Hematopoietic multipotent progenitor cell treated with erythropoietin and hydrocortisone succinate and interleukin-3 and kit ligand, for 4 days (in vitro differentiated cells): ENCODE data around the gene C19orf47.
A peak's percentile ranks its signal among the peaks of the same experiment; 100 is the strongest.
"Not testable (repeated sequence)": the region's sequence is repeated elsewhere in the genome, so short reads cannot be mapped to it uniquely, and the experiment has no call there.

Experiments
- DNase-seq: peaks from one replicate; pipeline ENCODE4 v3.0.0-alpha.2; 2015

C19orf47 gene

DNA sequence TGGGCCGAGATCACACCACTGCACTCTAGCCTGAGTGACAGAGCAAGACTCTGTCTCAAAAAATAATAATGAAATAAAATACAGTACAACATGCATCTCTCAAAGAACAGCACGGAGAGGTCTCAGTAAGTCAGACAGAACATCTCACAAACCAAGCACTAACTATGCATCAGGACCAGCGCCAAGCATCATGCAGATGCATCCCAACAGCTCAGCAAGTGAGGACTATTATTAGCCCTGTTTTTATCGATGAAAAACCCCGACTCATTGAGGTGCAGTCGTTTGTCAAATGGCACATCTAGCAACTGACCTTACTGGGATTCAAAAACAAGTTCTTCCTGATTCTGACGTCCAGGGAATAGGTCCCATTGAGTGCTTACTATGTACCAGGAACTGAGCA, 3.8 kb downstream of the C19orf47 start:
- no peak for DNase-seq

DNA sequence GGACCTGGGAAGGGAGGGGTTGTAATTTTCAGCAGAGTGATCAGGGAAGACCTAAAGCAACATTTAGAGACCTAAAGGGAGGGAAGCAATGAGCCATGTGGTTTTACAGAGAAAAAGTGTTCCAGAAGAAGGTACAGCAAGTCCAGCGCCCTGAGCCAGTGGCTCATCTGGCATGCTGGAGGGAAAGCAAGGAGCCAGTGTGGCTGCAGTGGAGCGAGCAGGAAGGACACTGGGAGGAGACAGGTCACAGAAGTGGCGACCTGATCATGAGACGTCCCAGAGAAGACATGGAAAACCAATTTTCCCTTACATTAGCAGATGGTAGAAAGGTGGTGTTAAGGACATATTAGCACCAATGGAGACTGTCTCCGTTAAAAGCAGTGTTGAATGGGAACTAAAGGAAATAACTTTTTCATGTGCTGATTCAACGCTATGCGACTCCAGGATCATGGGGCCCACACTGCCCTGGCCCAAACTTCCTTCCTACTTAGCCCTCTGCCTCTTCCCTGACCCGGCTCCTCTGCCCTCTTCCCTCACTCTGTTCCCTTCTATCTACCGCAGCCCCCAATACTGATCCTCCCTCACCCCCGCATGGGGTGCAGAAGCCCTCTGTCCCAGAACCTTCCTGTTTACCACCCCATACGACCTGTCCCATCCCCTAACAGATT, 5.4 kb downstream of the C19orf47 start:
- no peak for DNase-seq

DNA sequence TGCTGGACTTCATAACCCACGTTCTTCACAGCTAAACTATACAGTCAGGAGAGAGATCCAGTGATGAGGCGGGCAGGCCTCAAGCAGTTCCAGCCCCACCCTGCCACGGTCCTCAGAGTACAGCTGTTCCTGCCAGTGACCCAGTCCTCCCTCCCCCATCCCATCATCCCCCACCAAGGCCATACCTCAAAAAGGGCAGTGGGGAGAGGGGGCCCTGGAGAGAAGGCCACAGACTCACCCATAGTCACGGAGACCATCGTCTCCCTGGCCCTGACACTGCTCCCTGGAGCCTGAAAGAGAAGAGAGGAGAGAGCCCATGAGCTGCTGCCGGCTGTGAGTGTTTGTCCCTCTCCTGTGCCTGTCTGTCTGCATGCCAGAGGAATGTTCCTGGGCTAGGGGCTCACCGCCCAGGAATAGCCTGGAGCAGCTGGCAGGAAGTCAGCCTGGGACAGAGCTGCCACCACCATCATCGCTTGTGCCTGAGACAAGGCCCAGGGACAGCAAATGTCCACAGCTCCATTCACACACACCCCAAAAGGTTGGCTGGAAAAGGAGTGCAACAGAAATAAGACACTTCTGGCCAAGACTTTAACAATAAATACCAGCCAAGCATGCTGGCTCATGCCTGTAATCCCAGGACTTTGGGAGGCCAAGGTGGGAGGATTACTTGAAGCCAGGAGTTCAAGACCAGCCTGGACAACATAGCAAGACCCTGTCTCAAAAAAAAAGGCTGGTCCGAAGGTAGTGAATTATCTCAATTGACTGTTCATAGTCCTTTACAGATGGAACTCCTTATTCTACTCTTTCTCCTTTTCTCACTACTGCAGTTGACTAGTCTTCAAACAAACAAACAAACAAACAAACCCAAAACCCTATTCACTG, 6.4 kb downstream of the C19orf47 start:
- DNase-seq: no peak

DNA sequence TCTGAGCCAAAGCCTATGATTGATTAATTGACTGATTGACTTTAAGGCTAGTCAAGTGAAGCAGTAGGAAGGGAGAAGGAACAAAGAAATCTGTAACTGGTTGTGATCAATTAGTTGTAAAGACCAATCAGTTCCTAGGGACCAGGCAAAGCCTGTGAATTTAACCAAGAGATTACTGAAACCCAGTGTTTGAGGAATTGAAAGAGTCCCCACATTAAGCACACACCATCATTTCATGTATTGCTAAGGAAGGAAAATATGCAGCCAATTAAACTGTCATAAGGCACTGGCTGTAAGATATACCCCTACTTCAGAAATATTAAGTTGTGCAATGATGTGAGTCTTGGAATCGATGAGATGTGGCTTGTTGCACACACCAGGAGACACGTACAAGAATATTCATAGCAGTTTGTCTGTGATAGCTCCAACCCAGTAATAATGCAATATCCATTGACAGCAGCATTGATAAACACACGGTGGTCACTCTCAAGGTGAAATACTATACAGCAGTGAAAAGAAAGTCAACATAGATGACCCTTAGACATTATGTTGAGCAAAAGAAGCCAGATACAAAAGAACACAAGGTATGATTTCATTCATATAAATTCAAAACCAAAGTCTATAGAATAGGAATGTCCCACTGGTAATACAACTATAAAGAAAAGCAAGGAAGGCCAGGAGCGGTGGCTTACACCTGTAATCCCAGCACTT, 9.0 kb downstream of the C19orf47 start:
- DNase-seq: no peak

DNA sequence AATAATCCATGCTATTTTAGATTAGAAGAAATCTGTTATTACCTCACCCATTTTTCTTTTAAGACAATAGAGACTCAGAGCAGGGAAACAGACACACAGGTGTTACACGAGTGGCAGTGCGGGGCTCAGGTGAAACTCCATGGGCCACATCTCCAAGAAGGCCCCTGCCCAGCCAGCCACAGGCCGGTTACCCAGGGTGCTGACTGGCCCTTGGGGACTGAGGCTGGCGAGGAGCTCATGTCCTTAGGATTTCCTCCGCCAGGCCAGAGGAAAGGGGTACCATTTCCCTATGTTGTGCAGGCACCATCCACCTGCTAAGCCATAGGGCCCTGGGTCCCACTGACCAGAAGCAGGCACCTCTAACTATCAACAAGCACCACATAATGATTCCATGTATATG, 10.6 kb downstream of the C19orf47 start:
- no peak for DNase-seq

DNA sequence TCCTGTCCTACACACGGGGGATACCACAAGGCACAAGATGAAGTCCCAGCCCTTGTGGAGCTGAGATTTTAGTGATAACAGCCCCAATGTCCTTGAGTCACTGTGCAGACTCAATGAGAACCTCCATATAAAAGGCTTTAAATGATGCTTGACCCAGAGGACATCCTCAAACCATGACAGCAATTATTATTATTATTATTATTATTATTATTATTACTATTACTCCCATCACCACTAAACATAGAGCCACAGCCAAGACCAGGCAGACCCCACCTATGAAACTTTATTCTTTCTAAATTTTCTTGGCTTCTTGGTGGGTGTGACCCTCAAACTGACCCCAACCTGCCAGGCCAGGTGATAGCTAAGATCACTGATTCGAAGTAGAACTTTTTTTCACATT, 11.1 kb downstream of the C19orf47 start:
- DNase-seq: no peak

DNA sequence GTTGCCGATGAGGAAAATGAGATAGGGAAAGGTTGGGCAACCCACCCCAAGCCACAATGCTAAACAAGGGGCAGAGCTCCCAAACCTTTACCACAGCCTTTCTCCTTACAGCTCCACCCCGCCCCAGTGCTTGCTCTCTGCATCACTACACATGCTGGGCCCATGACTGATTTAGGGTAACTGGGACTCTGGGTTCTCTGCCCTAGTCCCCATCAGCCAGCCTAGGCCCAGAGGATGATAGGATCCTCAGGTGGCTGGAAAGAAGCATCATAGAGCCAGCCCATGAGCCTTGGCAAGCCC, 11.6 kb downstream of the C19orf47 start:
- no peak for DNase-seq

DNA sequence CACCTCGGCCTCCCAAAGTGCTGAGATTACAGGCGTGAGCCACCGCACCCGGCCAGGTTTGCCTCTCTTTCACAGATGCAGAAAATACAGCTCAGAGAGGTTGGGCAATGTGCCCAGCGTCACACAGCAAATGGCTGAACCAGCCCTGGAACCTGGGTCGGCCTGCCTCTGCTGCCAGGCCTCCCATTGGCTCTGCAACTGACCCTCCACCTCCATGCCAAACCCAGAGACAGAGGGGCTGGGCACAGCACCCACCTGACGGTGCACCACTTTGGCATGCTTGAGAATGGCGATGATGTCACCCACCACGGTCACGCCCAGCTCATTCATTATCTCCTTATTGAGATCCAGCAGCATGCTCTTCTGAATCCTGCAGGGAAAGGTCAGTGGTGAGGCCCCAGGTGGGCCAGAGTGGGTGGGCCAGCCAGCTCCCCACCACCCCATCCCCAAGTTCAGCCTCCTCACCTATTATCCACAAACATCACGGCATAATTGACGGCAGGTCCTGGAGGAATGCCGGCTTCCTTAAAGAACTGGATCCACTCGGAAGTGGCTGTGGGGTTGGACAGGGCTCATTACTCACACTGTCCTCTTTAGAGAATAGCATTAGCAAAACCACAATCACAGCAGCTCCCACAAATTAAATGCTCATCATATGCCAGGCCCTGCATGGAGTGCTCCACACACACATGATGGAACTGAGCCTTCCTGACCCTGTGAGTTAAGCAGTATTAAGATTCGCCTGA, 12.2 kb downstream of the C19orf47 start:
- DNase-seq: no peak

DNA sequence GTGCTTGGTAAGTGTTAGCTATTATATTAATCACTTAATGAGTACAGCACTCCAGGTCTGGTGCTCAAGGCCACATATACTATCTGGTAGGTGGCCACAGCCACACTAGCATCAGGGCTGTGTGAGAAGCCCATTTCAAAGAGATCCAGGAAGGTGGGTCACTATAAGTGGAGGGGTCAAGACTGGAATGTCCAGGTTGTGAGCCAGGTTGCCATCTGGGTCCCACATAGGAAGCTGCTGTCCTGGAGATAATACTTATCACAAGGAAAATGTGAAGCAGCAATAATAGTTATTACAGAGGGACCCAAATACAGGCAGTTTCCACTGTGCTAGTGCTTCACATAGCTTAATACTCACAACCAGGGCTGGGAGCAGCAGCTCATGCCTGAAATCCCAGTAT, 13.1 kb downstream of the C19orf47 start:
- DNase-seq: no peak

DNA sequence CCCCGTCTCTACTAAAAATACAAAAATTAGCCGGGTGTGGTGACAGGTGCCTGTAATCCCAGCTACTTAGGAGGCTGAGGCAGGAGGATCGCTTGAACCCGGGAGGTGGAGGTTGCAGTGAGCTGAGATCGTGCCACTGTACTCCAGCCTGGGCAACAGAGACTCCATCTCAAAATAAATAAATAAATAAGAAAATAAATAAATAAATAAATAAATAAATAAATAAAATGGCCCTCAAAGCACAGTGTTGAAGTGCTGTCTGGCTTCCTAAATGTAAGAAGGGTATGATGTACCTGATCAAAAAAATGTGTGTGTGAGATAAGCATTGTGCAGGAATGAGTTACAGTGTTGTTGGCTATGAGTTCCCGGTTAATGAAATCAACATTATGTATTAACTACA, 15.1 kb downstream of the C19orf47 start:
- not testable (repeated sequence) for DNase-seq

DNA sequence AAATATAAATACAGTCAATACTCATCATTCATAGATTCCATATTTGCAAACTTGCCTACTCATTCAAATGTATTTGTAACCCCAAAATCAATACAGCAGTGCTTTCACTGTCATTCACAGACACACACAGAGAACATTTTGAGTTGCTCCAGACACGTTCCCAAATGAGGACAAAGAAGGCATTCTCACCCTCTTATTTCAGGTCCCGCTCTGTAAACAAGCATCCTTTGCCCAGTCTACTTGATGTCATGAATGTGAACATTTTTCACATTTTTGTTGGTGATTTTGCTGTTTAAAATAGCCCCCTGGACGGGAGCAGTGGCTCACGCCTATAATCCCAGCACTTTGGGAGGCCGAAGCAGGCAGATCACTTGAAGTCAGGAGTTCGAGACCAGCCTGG, 15.5 kb downstream of the C19orf47 start:
- no peak for DNase-seq

DNA sequence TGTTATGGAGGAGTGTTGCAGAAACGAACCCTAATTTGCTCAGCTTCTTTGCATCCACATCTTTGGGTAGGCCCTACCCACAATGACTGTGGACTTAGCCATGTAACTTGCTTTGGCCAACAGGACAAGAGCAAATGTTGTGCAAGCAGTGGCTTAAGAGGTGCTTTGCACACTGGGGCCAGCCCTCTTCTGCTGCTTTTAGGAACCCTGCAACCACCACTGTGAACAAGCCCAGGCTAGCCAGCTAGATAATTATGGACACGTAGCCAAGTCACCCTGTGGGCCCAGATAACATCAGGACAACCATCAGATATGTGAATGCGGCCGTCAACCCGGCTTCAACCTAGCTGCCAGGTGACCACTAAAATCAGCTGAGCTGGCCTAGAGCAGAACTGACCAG, 17.1 kb downstream of the C19orf47 start:
- peak; percentile 62 for DNase-seq

DNA sequence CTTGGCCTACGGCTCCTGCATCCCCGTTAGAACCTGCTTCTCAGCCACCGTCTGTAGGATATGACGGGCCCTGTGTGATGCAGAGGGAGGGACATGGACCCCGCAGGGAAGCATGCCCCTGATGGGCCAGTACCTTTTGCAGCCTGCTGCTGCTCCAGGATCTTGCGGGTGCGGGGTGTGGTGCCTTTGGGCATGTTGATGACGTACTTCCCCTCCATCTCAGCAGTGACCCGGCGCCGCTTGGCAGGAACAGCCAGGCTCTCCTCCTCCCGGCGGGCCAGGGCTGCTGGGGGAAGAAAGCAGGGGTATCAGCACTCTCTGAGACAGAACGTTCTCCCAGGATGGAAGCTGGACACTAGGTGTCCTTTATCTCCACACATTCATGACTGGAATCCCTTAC, 22.0 kb downstream of the C19orf47 start:
- DNase-seq: no peak

DNA sequence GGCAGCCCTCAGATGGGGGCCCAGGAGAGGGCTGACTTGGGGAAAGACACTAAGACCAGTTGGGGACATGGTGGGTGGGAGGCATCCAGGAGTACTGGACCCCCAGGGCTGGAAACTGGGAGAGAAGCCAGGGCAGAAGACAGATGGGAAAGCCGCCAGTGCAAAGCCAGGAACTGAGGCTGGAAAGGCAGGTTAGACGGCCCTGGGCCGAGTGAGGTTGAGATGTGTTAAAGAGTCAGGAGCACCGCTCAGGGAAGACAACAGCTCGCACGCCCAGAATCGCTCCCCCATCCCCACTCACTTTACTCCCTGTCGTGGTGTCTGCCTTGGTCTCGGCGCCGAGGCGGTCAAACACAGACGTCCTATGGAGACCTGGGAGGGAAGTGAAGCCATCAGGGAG, 24.5 kb downstream of the C19orf47 start:
- no peak for DNase-seq

DNA sequence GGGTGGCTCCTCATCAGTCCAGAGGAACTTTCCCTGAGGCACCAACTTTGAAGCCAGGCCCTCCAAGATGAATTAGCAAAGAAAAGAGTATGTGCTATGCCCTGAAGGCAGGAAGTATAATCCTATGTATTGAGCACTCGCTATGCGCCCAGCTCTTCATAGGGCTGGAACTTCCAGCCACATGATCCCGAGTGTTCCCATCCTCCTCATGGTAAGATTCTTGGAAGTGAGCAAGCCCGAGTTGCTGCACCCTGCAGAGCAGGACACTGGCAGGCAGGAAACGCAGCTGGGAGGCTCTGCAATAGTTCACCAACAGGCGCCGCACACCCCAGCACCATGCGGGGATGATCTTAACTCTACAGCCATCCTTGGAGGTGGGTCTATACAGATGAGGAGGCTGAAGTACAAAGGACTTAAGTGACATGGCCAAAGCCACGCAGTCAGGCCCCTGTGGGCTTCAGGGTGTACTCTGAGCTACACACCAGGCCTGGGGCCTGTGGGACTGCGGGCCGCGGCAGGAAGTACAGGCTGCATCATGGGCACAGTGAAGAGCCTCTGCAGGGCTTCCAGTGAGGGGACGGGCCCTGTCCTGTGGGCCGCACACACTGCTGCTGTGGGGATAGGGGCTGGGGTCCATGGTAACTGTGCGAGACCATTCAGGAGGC, 25.1 kb downstream of the C19orf47 start:
- no peak for DNase-seq

DNA sequence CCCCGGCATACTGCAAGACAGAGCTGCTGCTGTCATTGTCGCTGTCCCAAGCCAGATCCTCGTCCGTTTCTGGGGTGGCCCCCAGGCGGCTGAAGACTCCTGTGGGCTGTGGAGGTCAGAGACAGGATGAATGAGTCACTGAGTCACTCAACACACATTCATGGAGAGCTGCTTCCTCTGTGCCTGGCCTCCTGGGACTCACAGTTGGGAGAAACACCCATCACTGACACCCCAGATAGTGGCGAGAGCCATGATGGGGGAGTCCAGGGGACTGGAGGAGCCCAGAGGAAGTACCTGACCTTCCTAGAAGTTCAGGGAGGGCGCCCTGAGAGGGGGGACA, 26.0 kb downstream of the C19orf47 start:
- DNase-seq: no peak

DNA sequence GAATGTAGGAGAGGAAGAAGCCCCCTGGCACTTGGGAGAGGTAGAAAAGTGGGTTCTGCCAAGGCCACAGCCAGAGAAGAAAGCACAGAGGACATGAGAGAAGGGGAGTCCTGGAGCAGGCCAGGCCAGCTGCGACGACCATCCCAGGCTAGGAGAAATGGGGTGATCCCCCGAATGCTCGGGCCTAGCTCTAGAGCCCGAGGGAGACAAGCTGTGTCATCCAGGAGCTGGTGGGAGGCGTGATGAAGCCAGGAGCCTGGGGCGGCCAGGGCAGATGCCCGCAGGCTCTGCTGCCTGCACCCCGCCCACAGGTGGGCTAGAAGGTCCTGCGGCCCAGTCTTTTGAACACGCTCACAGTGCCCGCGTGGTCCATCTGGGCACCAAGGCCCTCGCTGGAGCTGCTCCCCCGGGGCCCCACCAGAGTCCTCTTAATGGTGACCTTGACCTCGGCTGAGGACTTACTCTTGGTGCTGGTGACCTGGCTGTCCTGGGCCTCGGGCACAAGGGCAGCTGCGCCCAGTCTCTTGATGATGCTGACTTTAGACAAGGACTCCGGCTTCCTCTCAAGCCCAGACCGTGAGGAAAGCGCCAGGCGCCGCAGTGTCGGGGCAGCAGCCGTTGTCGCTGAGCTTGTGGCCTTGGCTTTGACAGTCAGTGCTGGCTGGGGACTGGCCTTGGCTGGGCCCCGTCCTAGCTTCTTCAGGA, 26.5 kb downstream of the C19orf47 start:
- no peak for DNase-seq

DNA sequence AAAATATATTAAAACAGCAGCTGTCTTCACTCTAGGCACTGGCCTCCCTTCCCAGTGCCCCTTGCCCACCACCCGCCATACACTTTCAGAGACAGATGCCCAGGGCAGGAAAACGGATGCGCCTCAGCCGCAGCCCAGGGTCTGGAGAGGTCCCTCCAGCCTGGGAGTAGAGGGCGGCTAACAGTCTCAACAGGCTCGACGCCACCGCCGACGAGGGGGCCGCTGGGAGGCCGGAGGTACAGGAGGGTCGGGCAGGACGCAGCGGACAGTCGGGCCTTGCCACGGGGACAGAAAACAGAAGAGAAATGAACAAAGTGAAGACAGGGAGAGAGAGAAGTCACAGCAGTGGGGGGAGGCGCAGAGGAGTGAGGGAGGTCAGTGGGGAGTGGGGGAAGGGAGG, 27.1 kb downstream of the C19orf47 start:
- no peak for DNase-seq

DNA sequence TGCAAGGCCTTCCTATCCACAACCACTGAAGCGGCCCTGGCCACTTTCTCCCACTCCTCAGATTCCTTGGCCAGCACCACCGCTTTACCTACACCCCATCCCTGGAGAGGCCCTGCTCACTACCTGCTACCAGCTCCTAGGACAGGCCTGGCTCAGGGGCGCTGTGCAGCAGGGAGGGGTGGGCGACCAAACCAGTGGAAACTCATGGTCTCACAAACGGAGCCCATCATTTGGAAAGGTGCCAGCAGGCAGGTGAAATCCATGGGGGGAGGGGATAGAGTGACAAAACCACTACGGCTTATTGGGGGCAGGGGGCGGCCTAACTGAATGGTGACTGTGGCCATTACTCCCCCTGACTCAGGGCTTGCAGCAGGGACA, 27.6 kb downstream of the C19orf47 start:
- no peak for DNase-seq

DNA sequence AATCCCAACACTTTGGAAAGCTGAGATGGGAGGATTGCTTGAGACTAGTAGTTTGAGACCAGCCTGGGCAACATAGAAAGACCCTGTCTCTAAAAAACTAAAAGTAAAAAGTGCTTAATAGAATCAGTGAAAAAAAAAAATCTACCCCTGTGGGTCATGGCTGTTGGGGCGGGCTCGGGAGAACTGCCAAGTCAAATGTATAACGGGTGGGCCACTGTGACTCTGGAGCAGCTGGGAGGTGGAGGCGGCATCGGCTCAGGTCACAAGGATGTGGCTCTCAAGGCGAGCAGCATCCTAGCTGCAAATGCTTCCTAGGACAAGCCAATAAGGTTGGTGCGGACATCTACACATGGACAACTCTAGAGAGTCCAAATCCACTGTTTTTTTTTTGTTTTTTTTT, 30.9 kb downstream of the C19orf47 start:
- DNase-seq: no peak

DNA sequence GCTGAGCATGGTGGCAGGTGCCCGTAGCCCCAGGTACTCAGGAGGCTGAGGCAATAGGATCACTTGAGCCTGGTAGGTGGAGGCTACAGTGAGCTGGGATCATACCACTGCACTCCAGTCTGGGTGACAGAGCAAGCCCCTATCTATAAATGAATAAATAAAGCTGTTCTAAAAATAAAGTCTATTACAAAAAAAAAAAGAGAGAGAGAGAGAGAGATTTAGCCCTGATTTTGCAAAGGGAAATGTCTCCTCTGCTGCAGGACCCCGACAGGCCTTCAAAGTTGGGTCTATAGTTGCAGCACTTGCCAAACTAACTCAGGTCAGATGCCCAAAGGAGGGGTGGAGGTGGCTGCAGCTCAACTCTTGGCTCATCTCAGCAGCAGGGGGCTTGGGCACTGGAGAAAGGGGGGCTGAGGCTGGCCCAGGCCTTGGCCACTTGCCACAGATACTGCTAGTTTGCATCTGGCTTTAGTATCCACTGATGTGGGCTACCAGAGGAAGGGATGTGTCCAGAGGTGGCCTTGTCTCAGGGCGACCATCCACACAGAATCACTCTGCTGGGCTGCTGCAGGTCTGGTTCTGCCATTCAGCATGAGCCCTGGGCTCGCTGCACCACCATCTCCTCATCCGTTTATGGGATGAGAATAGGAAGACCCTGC, 32.3 kb downstream of the C19orf47 start:
- DNase-seq: no peak

DNA sequence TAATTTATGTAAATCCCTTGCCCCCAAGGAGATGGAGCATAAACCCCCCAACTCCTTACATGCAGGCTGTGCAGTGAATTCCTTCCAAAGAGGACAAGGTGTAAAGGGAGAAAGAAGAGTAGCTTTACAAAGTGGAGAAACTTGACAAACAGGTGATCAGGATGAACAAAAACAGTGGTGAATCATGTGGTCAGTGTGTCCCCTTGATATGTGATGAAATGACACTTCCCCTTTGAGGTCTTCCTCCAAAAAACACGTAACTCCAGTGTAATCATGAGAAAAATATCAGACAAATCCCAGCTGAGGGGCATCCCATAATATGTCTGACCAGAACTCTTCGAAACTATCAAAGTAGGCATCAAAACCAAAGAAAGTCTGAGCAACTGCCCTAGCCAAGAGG, 33.5 kb downstream of the C19orf47 start:
- DNase-seq: peak; percentile 64
